AG20443 (cell line): Measurements from ENCODE around the gene PGAP2.
"Not testable (repeated sequence)": the region's sequence is repeated elsewhere in the genome, so short reads cannot be mapped to it uniquely, and the experiment has no call there.

Source experiments
- DNase-seq: peaks from one replicate; pipeline ENCODE4 v3.0.0; 2012; ENCODE audit warnings: low spot score, mixed read lengths

The PGAP2 gene

GRCh38 chr11:3854977-3855807 lies 46.8 kb downstream of the PGAP2 start, which contains the start of gene STIM1:
Gene STIM1, plus strand, starts transcription at chr11:3855664. Its CDS starts 607 bp downstream, at chr11:3856271.
- peak; percentile 96 for DNase-seq

- peak; percentile 46 for DNase-seq
Measured at GRCh38 chr11:3855808-3856491, 47.6 kb downstream of the PGAP2 start.

GRCh38 chr11:3856856-3857553 lies 48.6 kb downstream of the PGAP2 start:
- no peak for DNase-seq

- DNase-seq = no peak
Measured at GRCh38 chr11:3857628-3858027, 49.3 kb downstream of the PGAP2 start.

- DNase-seq = no peak
Measured at GRCh38 chr11:3859373-3859881, 51.1 kb downstream of the PGAP2 start.

- no peak for DNase-seq
Measured at GRCh38 chr11:3860375-3860774, 52.0 kb downstream of the PGAP2 start.

- DNase-seq = not testable (repeated sequence)
Measured at GRCh38 chr11:3860898-3861393, 52.6 kb downstream of the PGAP2 start.

- no peak for DNase-seq
Measured at GRCh38 chr11:3861683-3862082, 53.3 kb downstream of the PGAP2 start.

- DNase-seq = peak; percentile 59
Measured at GRCh38 chr11:3865388-3866193, 57.2 kb downstream of the PGAP2 start.

- DNase-seq = no peak
Measured at GRCh38 chr11:3866206-3866605, 57.8 kb downstream of the PGAP2 start.

GRCh38 chr11:3866836-3867208 lies 58.5 kb downstream of the PGAP2 start:
- no peak for DNase-seq

- DNase-seq = no peak
Measured at GRCh38 chr11:3867209-3868091, 59.1 kb downstream of the PGAP2 start.

- no peak for DNase-seq
Measured at GRCh38 chr11:3873712-3874349, 65.5 kb downstream of the PGAP2 start.
